GM04504 (cell line): ENCODE measurements around the gene OR1I1.

Source experiments
- DNase-seq: peaks from one replicate; pipeline ENCODE4 v3.0.0-alpha.2; 2012; ENCODE audit warnings: low read depth

Gene OR1I1

GRCh38 chr19:15099017-15099582 is 17.1 kb downstream of the OR1I1 start:
- DNase-seq, result no peak

DNA sequence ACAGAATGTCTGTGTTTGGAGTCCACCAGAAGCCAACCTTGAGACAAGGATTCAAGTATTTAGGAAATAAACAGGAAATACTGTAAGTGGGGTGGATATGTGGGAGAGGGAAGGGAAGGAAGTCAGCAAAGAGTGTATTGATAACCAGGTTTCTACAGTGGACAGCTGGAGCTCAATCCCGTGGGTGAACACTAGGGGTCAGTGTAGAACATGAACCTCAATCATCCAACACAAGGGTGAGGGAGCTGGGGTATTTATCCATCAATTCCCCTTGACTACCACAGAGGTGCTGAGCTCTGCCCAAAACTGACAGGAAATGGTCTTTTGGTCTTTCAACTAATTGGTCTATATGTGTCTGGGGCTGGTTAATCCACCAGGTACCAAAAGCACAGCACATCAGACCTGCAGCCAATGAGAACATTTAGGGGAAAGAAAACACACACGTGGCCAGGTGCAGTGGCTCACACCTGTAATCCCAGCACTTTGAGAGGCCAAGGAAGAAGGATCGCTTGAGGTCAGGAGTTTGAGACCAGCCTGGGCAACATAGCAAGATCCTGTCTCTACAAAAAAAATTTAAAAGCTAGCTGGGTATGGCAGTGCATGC is 19.6 kb downstream of the OR1I1 start:
- no peak for DNase-seq

DNA sequence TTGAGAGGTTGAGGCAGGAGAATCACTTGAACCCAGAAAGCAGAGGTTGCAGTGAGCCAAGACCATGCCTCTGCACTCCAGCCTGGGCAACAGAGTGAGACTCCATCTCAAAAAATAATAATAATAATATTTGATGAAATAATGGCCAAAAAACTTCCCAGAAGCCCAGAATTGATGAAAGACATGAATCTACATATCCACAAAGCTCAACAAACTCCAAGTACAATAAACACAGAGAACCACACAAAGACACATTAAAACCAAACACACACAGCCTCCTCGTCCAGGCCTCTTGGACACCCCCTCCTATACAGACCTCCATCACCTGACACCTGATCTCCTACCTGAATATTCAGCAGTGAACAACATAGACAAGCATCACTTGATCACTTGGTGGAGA is 22.0 kb downstream of the OR1I1 start:
- DNase-seq, result no peak

- no peak for DNase-seq
Observed at GRCh38 chr19:15104411-15104810, 22.4 kb downstream of the OR1I1 start.

- DNase-seq, result no peak
Observed at GRCh38 chr19:15105044-15105443, 23.0 kb downstream of the OR1I1 start.

GRCh38 chr19:15107061-15108010 is 25.3 kb downstream of the OR1I1 start, which contains the start of gene SYDE1:
Gene SYDE1 (plus strand): TSS chr19:15107401. CDS start chr19:15107434, 33 bp downstream.
- DNase-seq, result peak; percentile 36

DNA sequence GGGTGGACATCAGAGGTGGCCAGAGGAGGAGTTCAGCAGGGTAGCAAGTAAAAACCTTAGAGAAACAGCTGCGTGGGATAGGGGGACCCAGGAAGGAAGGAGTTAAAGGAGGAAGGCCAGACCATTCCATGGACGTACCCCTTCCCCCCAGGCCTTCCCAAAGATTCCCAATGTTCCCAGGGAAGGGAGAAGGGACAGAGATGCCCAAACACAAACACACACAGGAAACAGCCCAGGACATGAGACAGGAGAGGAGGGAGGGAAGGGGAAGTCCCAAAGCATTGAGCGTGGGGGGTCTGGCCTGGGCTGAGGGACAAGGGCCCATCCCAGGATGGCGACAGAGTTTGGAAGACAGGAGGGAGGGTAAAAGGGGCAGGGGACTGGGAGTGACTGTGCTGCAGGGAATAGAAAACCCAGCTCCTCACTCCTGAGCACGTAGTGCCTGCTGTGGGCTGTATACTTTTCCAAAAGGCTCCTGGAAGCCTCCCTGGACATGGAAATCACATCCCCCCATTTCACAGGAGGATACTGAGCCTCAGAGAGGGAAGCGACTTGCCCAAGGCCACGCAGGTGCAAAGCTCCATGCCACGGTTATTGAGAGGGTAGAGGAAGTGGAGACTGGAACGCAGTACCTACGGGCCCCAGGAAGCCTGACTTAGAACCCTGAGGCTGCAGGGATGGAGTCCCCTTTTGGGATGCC is 26.3 kb downstream of the OR1I1 start:
- DNase-seq, result no peak

- DNase-seq, result no peak
Observed at GRCh38 chr19:15108845-15109767, 27.1 kb downstream of the OR1I1 start.

GRCh38 chr19:15109768-15110417 is 27.9 kb downstream of the OR1I1 start:
- no peak for DNase-seq

GRCh38 chr19:15110418-15110815 is 28.4 kb downstream of the OR1I1 start:
- no peak for DNase-seq

DNA sequence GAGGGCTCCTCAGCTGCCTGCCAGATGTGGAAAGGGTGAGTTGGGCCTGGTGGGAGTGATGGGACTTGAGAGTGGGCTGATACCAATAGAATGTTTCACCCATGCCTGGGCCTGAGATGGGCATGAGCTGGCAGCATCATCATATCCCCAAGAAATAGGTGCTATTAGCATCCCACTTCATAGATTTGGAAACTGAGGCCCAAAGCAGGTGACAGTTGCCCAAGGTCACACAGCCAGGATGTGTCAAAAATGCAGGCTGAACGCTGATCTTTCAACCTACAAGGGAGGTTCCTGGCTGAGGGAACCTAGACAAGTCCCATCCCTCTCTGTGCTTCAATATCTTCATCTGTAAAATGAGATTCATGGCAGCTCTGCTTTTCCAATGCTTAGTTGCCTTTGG is 29.7 kb downstream of the OR1I1 start:
- no peak for DNase-seq

- no peak for DNase-seq
Observed at GRCh38 chr19:15112385-15112784, 30.4 kb downstream of the OR1I1 start.

DNA sequence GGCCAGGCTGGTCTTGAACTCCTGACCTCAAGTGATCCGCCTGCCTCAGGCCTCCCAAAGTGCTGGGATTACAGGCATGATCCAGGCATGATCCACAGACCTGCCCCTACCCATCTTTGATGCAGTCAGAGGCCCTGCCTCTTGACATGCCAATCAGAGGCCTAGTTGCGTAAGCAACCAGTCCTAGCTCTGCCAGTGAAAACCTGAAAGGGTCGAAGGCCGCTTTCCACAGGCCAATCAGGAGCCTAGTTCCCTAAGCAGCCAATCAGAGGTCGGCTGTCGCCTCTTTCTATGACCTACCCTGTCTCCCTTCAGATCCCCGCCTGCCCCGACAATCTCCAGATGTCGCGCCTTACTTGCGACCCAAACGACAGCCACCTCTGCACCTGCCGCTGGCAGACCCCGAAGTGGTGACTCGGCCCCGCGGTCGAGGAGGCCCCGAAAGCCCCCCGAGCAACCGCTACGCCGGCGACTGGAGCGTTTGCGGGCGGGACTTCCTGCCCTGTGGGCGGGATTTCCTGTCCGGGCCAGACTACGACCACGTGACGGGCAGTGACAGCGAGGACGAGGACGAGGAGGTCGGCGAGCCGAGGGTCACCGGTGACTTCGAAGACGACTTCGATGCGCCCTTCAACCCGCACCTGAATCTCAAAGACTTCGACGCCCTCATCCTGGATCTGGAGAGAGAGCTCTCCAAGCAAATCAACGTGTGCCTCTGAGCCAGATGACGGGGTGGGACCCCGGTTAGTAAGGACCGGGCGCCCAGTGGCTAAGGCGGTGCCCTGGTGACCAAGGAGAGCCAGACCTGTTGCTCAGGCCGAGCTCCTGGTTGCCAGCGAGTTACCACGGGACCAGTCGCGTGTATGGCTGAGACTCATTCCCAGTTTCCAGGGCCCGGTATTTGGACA is 31.5 kb downstream of the OR1I1 start:
- DNase-seq, result no peak

DNA sequence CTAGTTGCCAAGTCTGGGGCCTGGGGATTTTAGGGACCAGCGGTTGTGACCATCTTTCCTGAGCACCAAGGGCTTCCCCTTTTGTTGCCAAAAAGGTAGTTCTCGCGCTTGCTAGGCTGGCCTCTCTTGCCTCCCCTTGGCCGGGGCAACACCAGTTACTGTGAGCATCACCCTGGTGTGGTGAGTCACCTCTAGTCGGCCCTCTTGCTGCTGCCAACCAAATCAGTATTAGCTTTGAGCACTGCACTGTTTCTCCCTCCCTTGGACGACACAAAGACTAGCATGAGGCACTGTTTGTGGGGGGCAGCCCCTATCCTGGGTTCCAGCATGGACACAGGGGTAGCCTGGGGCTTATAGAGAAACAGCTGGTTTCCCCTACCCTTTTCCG is 32.1 kb downstream of the OR1I1 start:
- no peak for DNase-seq

DNA sequence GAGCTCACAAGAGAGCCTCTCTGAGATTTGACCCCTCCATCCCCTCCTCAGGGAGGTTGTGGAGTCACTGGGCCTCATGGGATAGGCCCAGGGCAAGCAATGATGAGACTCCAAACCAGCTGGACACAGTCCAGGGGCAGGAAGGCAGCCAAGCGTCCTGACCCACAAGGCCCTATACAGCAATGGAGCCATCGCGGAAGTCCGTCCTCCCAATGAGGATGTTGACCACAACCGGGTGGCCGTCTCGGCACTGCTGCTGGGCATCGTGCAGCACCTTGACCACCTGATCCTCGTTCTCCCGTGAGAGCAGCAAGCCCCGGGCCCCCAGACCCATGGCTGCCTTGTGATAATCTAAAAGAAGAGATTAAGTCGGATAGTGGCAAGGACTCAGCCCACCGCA is 33.1 kb downstream of the OR1I1 start:
- no peak for DNase-seq

GRCh38 chr19:15115762-15116615 is 34.0 kb downstream of the OR1I1 start:
- no peak for DNase-seq

DNA sequence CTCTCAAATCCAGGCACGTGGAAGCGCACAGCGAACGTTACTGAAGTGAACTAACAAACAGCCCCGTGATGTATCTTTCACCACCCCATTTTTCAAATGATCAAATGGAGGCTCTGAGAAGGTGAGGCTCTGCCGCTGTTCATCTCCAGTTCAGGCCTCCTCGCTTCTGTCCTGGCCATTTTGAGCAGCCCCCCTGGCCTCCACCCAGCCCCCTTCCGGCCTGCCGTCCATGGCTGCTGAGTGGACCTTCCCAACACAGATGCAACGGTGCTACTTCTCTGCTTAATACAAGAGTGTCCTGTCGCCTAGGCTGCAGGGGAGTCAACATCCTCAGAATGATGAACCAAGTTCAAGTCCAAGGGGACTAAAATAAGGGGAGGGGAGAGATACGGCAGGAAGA is 34.8 kb downstream of the OR1I1 start:
- no peak for DNase-seq

GRCh38 chr19:15118248-15118647 is 36.2 kb downstream of the OR1I1 start:
- DNase-seq, result no peak
